Activated CD4-positive, alpha-beta T cell treated with anti-CD3 and anti-CD28 coated beads for 48 hours (primary cell): Measurements from ENCODE around the gene CCDC138.

Experiments used
- DNase-seq: peaks from one replicate; pipeline ENCODE4 v3.0.0-alpha.2; 2020

CCDC138 gene

DNA sequence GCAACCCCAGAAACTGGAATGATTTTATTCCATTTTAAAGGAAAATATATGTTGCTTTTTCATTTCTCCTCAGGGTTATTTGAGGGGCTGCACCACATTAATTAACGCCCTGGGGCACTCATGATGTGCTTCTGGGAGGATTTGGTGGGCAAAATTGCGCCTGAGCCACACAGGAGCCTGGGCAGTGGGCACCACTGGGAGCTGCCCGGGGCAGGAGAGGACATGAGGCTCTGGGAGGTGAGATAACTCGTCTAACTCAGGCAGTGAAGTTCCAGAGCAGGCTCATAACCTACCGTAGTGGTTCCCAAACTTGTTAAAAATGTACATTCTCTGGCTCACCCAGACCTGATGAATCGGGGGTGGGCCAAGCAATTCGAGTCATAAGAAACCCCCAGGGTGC lies 134.1 kb downstream of the CCDC138 start:
- no peak for DNase-seq

DNA sequence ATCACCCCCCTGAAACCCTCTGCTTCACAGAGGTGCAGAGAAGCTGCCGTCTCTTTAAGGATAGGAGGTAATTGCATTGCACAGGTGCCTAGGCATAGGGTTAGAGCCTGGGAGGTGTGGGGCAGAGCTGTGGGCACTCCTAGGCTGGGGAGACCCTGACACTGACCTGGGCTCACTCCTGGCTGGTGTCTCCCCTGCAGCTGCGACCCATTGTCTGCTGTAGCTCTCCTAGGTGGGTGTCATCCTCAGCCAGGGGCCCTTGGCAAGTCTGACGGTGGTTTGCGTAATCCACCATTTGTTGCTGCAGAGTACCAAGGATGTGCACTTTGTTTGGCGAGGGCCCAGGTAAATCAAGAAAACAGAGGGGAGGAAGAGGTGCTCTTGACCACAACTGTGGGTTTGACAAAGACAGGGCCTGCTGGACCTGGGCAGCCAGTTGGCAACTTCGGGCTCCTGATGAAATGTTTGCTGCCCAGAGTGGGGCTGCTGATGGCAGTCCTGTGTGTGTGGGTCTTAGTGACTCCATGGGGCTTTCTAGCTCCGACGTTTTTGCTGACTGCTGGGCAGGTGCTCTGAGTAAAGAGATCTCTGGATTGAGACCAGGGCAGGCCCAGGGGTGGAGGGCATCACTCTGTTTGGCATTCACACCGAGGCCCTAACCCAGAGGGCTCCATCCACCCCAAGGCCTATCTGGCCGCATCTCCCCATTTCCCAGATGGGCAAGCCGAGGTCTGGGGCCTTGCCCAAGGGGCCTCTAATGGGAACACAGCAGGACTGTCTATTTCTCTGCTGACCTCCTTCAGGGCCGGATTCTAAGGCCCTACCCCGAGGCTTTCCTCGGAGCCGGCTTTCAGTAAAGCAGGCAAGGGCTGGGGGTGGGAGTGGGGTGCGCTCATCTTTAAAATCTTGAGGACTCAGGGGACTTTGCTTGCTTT lies 134.8 kb downstream of the CCDC138 start:
- DNase-seq: no peak

DNA sequence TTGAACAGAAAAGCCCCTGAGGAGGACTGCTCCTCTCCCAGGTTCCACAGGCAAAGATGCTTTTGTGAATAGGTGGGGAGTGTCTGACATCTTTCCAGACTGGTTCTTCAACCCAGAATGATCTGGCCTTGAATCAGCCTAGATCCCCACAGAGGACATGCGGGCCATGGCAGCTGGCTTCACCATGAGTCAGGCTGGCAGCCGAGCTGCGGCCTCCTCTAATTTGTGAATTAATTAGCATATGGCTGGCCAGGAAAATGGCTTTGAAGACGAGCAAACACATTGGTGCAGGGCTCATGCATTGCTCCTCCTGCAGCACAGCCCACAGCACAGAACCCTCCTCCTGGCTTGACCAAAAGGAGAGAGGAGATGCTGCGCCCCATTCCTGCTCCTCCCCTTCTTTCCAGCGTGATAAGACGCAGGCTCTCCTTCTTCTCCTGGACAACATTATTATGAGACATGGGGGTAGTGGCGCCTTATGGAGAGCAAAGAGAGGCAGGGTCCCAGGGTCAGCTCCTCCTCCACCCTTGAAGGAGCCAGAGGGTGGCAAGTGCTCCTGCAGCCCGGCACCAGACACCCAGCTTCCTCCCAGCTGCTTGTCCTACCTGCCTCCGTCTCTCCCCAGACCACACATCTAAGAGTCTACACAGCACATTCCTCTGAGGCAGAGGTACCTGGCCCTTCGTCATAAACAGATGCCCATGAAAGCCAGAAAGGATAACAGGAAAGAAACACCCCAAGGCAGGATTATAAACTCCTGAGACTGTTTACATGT lies 135.8 kb downstream of the CCDC138 start:
- no peak for DNase-seq

DNA sequence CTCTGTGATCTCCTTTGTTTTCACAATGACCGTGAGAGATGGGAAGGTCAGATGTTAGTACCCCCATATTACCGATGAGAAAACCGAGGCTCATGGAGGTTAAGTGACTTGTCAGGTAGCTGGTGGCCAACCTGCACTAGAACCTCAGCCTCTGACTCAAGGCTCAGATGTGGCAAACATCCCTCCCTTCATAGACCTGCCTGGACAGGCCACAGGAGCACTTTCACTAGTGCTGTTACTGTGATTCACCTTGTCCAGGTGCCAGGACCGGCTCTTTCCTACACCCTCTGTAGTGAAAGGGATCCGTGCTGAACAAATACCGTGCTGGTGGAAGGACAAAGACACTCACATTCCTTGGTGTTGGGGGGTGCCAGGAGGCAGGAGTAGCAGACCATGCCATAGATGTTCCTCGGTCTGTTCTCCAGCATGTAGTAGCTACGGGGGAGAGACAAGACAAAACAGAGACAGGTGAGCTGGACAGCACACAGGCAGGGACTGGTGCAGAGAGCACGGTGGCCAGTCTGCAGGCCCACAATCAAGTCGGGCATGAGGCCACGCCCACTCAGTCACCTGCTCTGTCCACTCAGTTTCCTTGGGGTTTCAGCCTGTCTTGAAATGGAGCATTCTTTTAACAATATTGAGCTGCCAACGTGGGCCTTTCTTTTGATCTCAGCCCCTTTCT lies 136.6 kb downstream of the CCDC138 start:
- DNase-seq: no peak

DNA sequence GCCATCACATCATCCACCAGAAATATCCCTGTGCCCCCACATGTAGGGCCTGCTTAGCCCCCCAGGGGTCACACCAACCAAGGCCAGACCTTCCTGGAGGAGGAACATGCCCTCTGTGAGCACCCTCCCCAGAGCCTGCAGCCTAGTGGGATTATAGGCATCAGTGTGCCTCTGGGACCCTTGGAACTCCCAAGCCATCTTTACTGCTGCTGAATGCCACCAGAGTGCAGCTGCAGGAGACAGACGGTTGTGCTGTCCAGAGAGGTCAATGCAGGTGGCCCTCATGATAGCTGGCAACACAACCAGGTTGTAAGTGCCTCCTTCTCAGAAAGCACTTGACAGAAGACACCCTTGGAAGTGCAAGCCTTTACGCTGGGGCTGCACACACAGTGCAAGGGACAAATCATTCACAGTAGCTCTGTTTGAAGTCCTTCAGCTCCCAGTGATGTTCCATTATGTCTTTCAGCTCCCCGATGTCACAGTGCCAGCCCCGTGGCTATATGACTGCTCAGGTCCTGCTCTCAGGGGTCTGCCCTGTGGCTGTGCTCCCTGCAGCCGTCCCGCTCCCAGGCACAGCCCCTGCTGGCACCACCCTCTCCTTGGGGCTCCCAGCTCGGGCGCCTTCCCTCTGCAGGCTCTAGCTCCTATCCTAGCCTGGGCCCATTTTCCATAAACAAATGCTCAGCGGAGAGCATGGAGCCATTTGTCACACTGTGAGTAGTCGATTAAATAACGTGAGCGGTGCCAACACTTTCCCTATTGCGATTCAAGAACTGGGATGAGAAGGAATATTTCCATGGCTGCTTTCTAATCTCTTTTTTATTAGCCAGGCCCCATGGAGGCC lies 137.4 kb downstream of the CCDC138 start:
- DNase-seq: no peak

DNA sequence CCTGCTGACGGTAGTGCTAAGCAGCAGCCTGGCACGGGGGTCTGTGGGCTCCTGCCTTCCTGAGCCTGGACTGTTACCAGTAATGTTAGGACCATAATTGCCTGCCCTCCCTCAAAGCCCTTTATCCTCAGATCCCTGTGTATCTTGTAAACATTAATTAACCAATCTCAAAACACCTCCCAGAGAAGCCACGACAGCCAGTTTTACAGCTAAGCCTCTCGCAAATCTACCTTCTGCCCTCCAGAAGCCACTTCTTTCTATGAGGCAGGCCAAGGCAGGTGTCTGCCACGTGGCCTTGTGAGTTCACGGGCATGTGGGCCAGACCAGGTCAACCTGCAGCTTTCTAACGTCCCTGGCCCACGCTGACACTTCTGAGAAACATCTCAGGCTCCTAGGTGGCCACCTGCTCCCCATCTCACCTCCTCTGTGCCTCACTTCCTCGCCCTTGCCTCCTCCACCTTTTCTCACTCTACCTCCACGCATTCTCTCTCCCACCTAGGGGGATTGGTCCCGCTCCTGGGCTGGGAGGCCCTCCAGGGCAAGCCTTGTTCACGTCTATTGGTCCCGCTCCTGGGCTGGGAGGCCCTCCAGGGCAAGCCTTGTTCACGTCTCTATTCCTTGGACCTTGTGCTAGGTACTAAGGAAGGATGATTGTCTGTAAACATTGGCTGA lies 138.1 kb downstream of the CCDC138 start:
- no peak for DNase-seq

DNA sequence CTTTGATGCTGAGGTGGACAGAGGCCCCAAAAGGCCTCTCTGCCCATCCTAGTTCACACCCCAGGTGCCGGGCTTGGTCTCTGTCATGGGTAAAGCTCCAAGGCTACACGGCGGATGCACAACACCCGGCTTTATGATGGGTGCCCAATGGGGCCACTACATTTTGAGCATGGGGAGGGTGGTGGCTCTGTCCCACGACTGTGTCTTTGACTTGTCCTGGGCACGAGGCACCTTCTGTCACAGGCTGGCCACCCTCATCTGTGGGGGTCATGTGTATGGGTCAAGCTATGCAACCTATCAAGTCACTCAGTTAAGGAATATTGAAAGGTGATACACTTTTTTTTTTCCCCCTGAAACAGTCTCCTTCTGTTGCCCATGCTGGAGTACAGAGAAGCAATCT lies 138.7 kb downstream of the CCDC138 start:
- DNase-seq: no peak

DNA sequence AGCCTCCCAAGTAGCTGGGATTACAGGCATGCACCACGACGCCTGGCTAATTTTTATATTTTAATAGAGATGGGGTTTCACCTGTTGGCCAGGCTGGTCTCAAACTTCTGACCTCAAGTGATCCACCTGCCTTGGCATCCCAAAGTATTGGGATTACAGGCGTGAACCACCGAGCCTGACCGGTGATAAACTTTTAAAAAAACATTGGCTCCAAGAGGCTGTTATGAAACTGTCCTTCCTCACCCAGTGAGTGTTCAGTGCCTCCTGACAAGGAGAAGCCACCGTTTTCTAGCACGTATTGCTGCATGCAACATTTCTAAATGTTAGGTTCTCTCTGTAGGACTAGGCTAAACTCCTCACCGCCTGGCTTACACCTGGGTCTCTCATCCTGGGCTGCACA lies 139.2 kb downstream of the CCDC138 start:
- DNase-seq: no peak
